OCI-LY3 (cell line): ENCODE results near the gene HLA-DQA2.

ENCODE experiments used
- H2AFZ ChIP-seq: fragments of 200-600, 300-600 bp; shearing (Covaris generic); 2 replicates; pipeline ENCODE4 v1.6.0; 2014; ENCODE audit warnings: antibody characterized with exemption, low read depth, low read length
- H3K27ac ChIP-seq: fragments of 200-600, 300-600 bp; sonication (generic); 2 replicates; pipeline ENCODE4 v1.5.1; 2014; ENCODE audit warnings: mild to moderate bottlenecking, low read length, moderate library complexity, mixed read lengths
- H3K27me3 ChIP-seq: fragments of 200-600, 300-600 bp; sonication (generic); 2 replicates; pipeline ENCODE4 v1.6.1; 2014; ENCODE audit warnings: low read depth, low read length, mixed read lengths
- H3K36me3 ChIP-seq: fragments of 200-600, 300-600 bp; sonication (generic); replicated peaks from 2 replicates; pipeline ENCODE3; 2014; ENCODE audit warnings: low read depth, low read length, mixed read lengths
- H3K4me1 ChIP-seq: fragments of 300-600, 200-600 bp; sonication (generic); 2 replicates; pipeline ENCODE4 v1.6.1; 2014; ENCODE audit warnings: low read length, mixed read lengths
- H3K4me2 ChIP-seq: fragments of 200-600, 300-600 bp; sonication (generic); 2 replicates; pipeline ENCODE4 v1.6.1; 2014; ENCODE audit warnings: low read length, mixed read lengths
- H3K4me3 ChIP-seq: fragments of 300-600, 200-600 bp; sonication (generic); 2 replicates; pipeline ENCODE4 v1.5.1; 2014; ENCODE audit warnings: antibody characterized with exemption, mild to moderate bottlenecking, low read length, moderate library complexity
- H3K79me2 ChIP-seq: fragments of 300-600, 200-600 bp; shearing (Covaris generic); 2 replicates; pipeline ENCODE4 v1.6.1; 2014; ENCODE audit warnings: mild to moderate bottlenecking, low read length, mixed read lengths
- H3K9ac ChIP-seq: fragments of 300-600, 200-600 bp; shearing (Covaris generic); 2 replicates; pipeline ENCODE4 v1.6.0; 2014; ENCODE audit warnings: mild to moderate bottlenecking, low read length, moderate library complexity
- H3K9me3 ChIP-seq: fragments of 200-600, 300-600 bp; shearing (Covaris generic); 2 replicates; pipeline ENCODE4 v1.6.1; 2014; ENCODE audit warnings: low read length, mixed read lengths; ENCODE audit not compliant: insufficient read depth
- H4K20me1 ChIP-seq: fragments of 200-600, 300-600 bp; sonication (generic); 2 replicates; pipeline ENCODE4 v1.6.1; 2016; ENCODE audit warnings: low read length, mixed read lengths; ENCODE audit not compliant: insufficient read depth
- EZH2phosphoT487 ChIP-seq: fragments of 200-600 bp; shearing (Covaris generic); IDR thresholded peaks from 2 replicates; pipeline ENCODE4 v1.6.1; 2018; ENCODE audit warnings: antibody characterized with exemption, mixed run types, low read depth
- TF ChIP-seq, protein P1 (sequence below): fragments of 200-600, 300-600 bp; sonication (generic); IDR thresholded peaks from 2 replicates; pipeline ENCODE4 v1.5.1; 2014; ENCODE audit warnings: antibody characterized with exemption, low read length, low read depth

HLA-DQA2 gene

DNA sequence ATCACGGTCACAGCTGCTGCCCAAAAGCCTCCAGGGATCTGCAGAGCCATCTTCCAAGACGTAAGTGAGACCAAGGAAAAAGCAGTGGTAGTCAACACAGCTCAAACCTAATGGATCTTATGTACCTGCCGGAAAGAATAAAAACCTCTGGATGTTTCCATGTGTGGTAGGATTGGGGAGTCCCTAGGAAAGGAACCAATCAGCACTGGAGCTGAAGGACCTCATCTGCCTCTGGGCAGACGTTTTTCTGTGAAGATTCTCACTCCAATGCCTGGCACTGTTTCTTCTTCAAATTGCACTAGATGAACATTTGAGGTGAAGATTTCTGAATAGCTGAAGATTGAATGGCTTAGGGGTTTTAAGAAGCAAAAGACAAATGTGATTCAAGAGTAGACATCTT lies 22.2 kb downstream of the HLA-DQA2 start, which contains the start of gene HLA-DQB2:
TSS of gene HLA-DQB2 (minus strand) at position 112 of the 400 bp plus-strand sequence. CDS start at position 50, 62 bp downstream.
- Histone ChIP-seq H3K9ac (no peak within 1 kb of the TSS), H3K4me3 (no peak within 1 kb of the TSS), H3K4me1 (no peaks in the 10 kb centered on the region), H2AFZ (no peak within 1 kb of the TSS), H4K20me1 (no peaks in the 10 kb centered on the region), H3K27me3 (no peaks in the 10 kb centered on the region; the same call in 1 of the 2 replicates), H3K79me2 (no peaks in the 10 kb centered on the region), H3K4me2 (no peak within 1 kb of the TSS), H3K36me3 (no peaks in the 10 kb centered on the region), H3K9me3 (no peaks in the 10 kb centered on the region), H3K27ac (no peak within 1 kb of the TSS)
- TF ChIP-seq, protein P1, sequence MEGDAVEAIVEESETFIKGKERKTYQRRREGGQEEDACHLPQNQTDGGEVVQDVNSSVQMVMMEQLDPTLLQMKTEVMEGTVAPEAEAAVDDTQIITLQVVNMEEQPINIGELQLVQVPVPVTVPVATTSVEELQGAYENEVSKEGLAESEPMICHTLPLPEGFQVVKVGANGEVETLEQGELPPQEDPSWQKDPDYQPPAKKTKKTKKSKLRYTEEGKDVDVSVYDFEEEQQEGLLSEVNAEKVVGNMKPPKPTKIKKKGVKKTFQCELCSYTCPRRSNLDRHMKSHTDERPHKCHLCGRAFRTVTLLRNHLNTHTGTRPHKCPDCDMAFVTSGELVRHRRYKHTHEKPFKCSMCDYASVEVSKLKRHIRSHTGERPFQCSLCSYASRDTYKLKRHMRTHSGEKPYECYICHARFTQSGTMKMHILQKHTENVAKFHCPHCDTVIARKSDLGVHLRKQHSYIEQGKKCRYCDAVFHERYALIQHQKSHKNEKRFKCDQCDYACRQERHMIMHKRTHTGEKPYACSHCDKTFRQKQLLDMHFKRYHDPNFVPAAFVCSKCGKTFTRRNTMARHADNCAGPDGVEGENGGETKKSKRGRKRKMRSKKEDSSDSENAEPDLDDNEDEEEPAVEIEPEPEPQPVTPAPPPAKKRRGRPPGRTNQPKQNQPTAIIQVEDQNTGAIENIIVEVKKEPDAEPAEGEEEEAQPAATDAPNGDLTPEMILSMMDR = no peak
- no peak for TF ChIP-seq EZH2phosphoT487

DNA sequence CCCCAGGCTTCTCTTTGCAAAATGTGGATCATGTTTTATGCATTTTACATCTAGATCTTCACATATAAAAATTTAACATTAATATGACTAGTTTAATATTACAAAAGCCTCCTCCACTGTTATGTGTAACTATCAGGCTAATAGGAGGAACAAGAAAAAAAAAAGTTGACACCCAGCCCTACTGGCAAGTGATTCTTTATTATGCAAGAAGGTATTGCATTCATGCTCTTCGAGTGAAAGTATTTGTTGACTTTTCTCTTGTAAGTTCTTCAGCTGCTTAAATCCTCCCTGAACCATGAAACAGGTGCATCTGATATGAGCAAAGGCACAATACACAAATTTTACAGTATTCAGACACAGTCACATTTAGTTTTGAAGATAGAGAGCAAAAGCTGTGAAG lies 22.9 kb downstream of the HLA-DQA2 start:
- Histone ChIP-seq H3K36me3 (no peaks in the 10 kb centered on the region), H3K9ac (no peak overlapping the region), H3K27ac (no peak overlapping the region), H3K4me2 (no peak overlapping the region), H3K79me2 (no peaks in the 10 kb centered on the region), H3K4me3 (no peak overlapping the region), H3K27me3 (no peaks in the 10 kb centered on the region; the same call in 1 of the 2 replicates), H3K4me1 (no peaks in the 10 kb centered on the region), H2AFZ (no peak overlapping the region), H4K20me1 (no peaks in the 10 kb centered on the region), H3K9me3 (no peaks in the 10 kb centered on the region)
- no peak for TF ChIP-seq EZH2phosphoT487
- TF ChIP-seq, protein P1 = no peak

DNA sequence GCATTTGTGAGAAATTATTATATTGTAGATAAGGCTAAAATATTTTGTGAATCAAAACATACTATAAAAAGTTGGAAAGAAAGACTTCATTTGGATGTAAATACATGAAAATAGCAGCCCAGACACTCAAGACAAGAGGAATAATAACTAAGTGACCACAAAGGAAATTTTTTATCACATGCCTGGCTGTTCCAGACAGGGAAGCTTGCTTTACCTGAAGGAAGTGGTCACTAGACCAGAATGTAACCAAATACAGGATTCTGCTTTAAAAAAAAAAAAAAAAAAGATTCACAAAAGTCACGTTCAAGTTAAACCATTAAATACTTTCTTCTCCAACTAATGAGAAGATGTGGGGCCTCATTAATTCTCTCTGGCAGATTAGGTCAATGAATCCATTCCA lies 31.5 kb downstream of the HLA-DQA2 start:
- Histone ChIP-seq H3K4me3 (no peak overlapping the region), H3K27ac (no peak overlapping the region), H4K20me1 (no peaks in the 10 kb centered on the region), H3K27me3 (no peaks in the 10 kb centered on the region; the same call in 1 of the 2 replicates), H2AFZ (no peak overlapping the region), H3K4me1 (peaks cover 6% of the 10 kb centered on the region), H3K9me3 (no peaks in the 10 kb centered on the region), H3K9ac (no peak overlapping the region), H3K4me2 (no peak overlapping the region), H3K36me3 (no peaks in the 10 kb centered on the region), H3K79me2 (no peaks in the 10 kb centered on the region)
- no peak for TF ChIP-seq EZH2phosphoT487
- TF ChIP-seq, protein P1 = no peak

DNA sequence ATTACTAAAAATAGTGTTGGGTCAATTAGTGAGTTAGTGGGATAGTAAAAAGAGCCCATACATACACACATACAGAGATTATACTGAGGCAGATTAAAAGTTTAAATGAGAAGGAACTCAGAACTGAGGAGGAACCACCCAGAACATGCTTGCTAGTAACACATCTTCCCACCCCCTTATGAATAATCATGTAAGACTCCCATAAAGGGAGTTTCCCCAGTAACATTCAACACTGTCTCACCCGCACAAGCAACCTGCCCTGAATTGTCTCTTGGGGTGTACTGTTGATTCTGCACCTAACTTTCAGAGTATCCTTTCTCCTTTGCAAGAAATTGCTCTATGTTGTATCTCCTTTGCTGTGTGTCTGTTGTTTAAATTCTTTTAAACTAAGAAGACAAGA lies 33.2 kb downstream of the HLA-DQA2 start:
- Histone ChIP-seq H2AFZ (no peak overlapping the region), H3K9me3 (no peaks in the 10 kb centered on the region), H3K4me1 (peaks cover 6% of the 10 kb centered on the region), H3K27ac (no peak overlapping the region), H4K20me1 (no peaks in the 10 kb centered on the region), H3K4me2 (peak overlapping the region; percentile 20), H3K27me3 (no peaks in the 10 kb centered on the region; the same call in 1 of the 2 replicates), H3K79me2 (no peaks in the 10 kb centered on the region), H3K36me3 (no peaks in the 10 kb centered on the region), H3K4me3 (no peak overlapping the region), H3K9ac (no peak overlapping the region)
- no peak for TF ChIP-seq EZH2phosphoT487
- TF ChIP-seq, protein P1 = no peak
